Mesendoderm (in vitro differentiated cells): ENCODE results near the gene VWCE.

ENCODE experiments used
- DNase-seq: peaks from one replicate; pipeline ENCODE4 v3.0.0; 2013
- H2AK5ac ChIP-seq: 2 replicates; pipeline ENCODE4 v1.6.1; 2013; ENCODE audit warnings: low read length, inconsistent platforms
- H2BK120ac ChIP-seq: 2 replicates; pipeline ENCODE4 v1.6.1; 2013; ENCODE audit warnings: low read depth, mild to moderate bottlenecking, low read length, moderate library complexity, mixed read lengths
- H2BK15ac ChIP-seq: replicated peaks from 2 replicates; pipeline ENCODE4 v1.6.1; 2013; ENCODE audit warnings: low read depth, mild to moderate bottlenecking, moderate library complexity
- H2BK5ac ChIP-seq: 2 replicates; pipeline ENCODE4 v1.6.1; 2013; ENCODE audit warnings: low read length, inconsistent platforms
- H3K18ac ChIP-seq: 2 replicates; pipeline ENCODE4 v1.6.1; 2013; ENCODE audit warnings: mild to moderate bottlenecking, low read length, mixed read lengths
- H3K23ac ChIP-seq: one replicate; pipeline ENCODE4 v1.6.1; 2013; ENCODE audit warnings: low read length
- H3K27ac ChIP-seq: 2 replicates; pipeline ENCODE4 v1.5.1; 2013; ENCODE audit warnings: low read depth, mild to moderate bottlenecking, inconsistent platforms, low read length, moderate library complexity
- H3K27me3 ChIP-seq: 2 replicates; pipeline ENCODE4 v1.6.1; 2013; ENCODE audit warnings: low read length, control low read depth, mild to moderate bottlenecking, inconsistent platforms; ENCODE audit not compliant: insufficient read depth, poor library complexity
- H3K36me3 ChIP-seq: 2 replicates; pipeline ENCODE4 v1.6.1; 2013; ENCODE audit warnings: low read length, inconsistent platforms; ENCODE audit not compliant: control insufficient read depth, insufficient read depth
- H3K4ac ChIP-seq: one replicate; pipeline ENCODE4 v1.6.1; 2013; ENCODE audit warnings: low read depth, mild to moderate bottlenecking, low read length, moderate library complexity
- H3K4me1 ChIP-seq: 2 replicates; pipeline ENCODE4 v1.6.1; 2013; ENCODE audit warnings: low read depth, low read length, inconsistent platforms; ENCODE audit not compliant: control insufficient read depth
- H3K4me2 ChIP-seq: 2 replicates; pipeline ENCODE4 v1.6.1; 2013; ENCODE audit warnings: low read length
- H3K4me3 ChIP-seq: 2 replicates; pipeline ENCODE4 v1.5.1; 2013; ENCODE audit warnings: mild to moderate bottlenecking, low read length
- H3K56ac ChIP-seq: one replicate; pipeline ENCODE4 v1.6.1; 2013; ENCODE audit warnings: low read length
- H3K79me1 ChIP-seq: 2 replicates; pipeline ENCODE4 v1.6.1; 2013; ENCODE audit warnings: low read length, inconsistent platforms
- H3K79me2 ChIP-seq: 2 replicates; pipeline ENCODE4 v1.6.1; 2013; ENCODE audit warnings: mild to moderate bottlenecking, low read length; ENCODE audit not compliant: control insufficient read depth, insufficient read depth
- H3K9ac ChIP-seq: 2 replicates; pipeline ENCODE4 v1.6.1; 2013; ENCODE audit warnings: low read length, inconsistent platforms
- H4K5ac ChIP-seq: one replicate; pipeline ENCODE4 v1.6.1; 2013; ENCODE audit warnings: low read length
- H4K8ac ChIP-seq: one replicate; pipeline ENCODE4 v1.6.1; 2013; ENCODE audit warnings: low read depth, mild to moderate bottlenecking, control low read depth, low read length, moderate library complexity
- WGBS: extraction: QIAGEN DNeasy Blood & Tissue Kit; methylation state at CpG from one replicate; pipeline ENCODE4 v1.1.7; 2013; ENCODE audit warnings: low lambda C conversion rate, missing lambda C conversion rate; ENCODE audit not compliant: insufficient coverage; ENCODE audit errors: extremely low coverage; 5-methylcytosine and 5-hydroxymethylcytosine counted together

Gene VWCE

GRCh38 chr11:61281581-61282250 is 13.4 kb downstream of the VWCE start:
- WGBS = no CpG with 5 or more reads among the region's 35 CpGs
- Histone ChIP-seq H3K18ac (no peak overlapping the region), H2BK5ac (no peak overlapping the region), H3K4ac (no peak overlapping the region), H4K5ac (no peak overlapping the region), H2AK5ac (no peak overlapping the region), H3K56ac (peak overlapping the region; percentile 91), H3K4me1 (peaks cover 7% of the 10 kb centered on the region), H3K4me2 (peak overlapping the region; percentile 64), H3K36me3 (no peaks in the 10 kb centered on the region), H3K79me2 (no peaks in the 10 kb centered on the region), H2BK15ac (no peak overlapping the region), H4K8ac (no peak overlapping the region), H3K27me3 (no peaks in the 10 kb centered on the region), H3K23ac (no peak overlapping the region), H3K79me1 (no peaks in the 10 kb centered on the region), H3K27ac (no peak overlapping the region), H3K9ac (peak overlapping the region; percentile 54), H2BK120ac (no peak overlapping the region), H3K4me3 (no peak overlapping the region)
- peak; percentile 86 for DNase-seq

GRCh38 chr11:61280883-61281580 is 14.1 kb downstream of the VWCE start:
- Histone ChIP-seq H3K4me2 (no peak overlapping the region), H3K27me3 (no peaks in the 10 kb centered on the region), H3K4ac (no peak overlapping the region), H2AK5ac (no peak overlapping the region), H4K5ac (no peak overlapping the region), H3K79me2 (no peaks in the 10 kb centered on the region), H2BK120ac (no peak overlapping the region), H3K9ac (no peak overlapping the region), H3K23ac (no peak overlapping the region), H3K4me1 (peaks cover 7% of the 10 kb centered on the region), H3K4me3 (no peak overlapping the region), H3K36me3 (no peaks in the 10 kb centered on the region), H3K27ac (no peak overlapping the region), H2BK5ac (no peak overlapping the region), H3K79me1 (no peaks in the 10 kb centered on the region), H2BK15ac (no peak overlapping the region), H3K56ac (no peak overlapping the region), H4K8ac (no peak overlapping the region), H3K18ac (no peak overlapping the region)
- 100% methylated on average over 1 of the region's 20 CpGs for WGBS
- no peak for DNase-seq

GRCh38 chr11:61279934-61280659 is 15.0 kb downstream of the VWCE start:
- peak; percentile 31 for DNase-seq
- no peaks in the 10 kb centered on the region for H3K27me3 ChIP-seq
- no CpG with 5 or more reads among the region's 12 CpGs for WGBS
- no peak overlapping the region for H3K56ac ChIP-seq
- H4K8ac ChIP-seq = no peak overlapping the region
- no peak overlapping the region for H2BK120ac ChIP-seq
- H3K36me3 ChIP-seq = no peaks in the 10 kb centered on the region
- peaks cover 7% of the 10 kb centered on the region for H3K4me1 ChIP-seq
- no peak overlapping the region for H3K4me3 ChIP-seq
- H3K23ac ChIP-seq = no peak overlapping the region
- no peak overlapping the region for H3K27ac ChIP-seq
- H2BK15ac ChIP-seq = no peak overlapping the region
- no peak overlapping the region for H3K4me2 ChIP-seq
- no peak overlapping the region for H3K9ac ChIP-seq
- H3K4ac ChIP-seq = no peak overlapping the region
- no peak overlapping the region for H3K18ac ChIP-seq
- no peaks in the 10 kb centered on the region for H3K79me1 ChIP-seq
- no peak overlapping the region for H2AK5ac ChIP-seq
- no peaks in the 10 kb centered on the region for H3K79me2 ChIP-seq
- H2BK5ac ChIP-seq = no peak overlapping the region
- H4K5ac ChIP-seq = no peak overlapping the region

- Histone ChIP-seq H3K79me1 (no peaks in the 10 kb centered on the region), H4K5ac (no peak overlapping the region), H2AK5ac (no peak overlapping the region), H3K9ac (no peak overlapping the region), H3K4ac (no peak overlapping the region), H4K8ac (no peak overlapping the region), H2BK15ac (no peak overlapping the region), H3K27ac (peak overlapping the region; percentile 38), H3K36me3 (no peaks in the 10 kb centered on the region), H3K18ac (no peak overlapping the region), H2BK120ac (no peak overlapping the region), H3K4me2 (no peak overlapping the region), H3K27me3 (no peaks in the 10 kb centered on the region), H3K4me1 (peaks cover 7% of the 10 kb centered on the region), H2BK5ac (no peak overlapping the region), H3K56ac (no peak overlapping the region), H3K79me2 (no peaks in the 10 kb centered on the region), H3K4me3 (no peak overlapping the region), H3K23ac (no peak overlapping the region)
- peak; percentile 29 for DNase-seq
- WGBS = no CpG with 5 or more reads among the region's 10 CpGs
These were observed 17.1 kb downstream of the VWCE start for GRCh38 chr11:61278001-61278470.

- Histone ChIP-seq H3K4me1 (peaks cover 7% of the 10 kb centered on the region), H3K4me3 (no peak overlapping the region), H3K27me3 (no peaks in the 10 kb centered on the region), H2BK15ac (no peak overlapping the region), H2BK5ac (no peak overlapping the region), H3K56ac (no peak overlapping the region), H2BK120ac (no peak overlapping the region), H4K8ac (no peak overlapping the region), H3K27ac (peak overlapping the region; percentile 38), H3K23ac (no peak overlapping the region), H3K79me2 (no peaks in the 10 kb centered on the region), H3K18ac (no peak overlapping the region), H3K36me3 (no peaks in the 10 kb centered on the region), H2AK5ac (no peak overlapping the region), H3K9ac (no peak overlapping the region), H3K79me1 (no peaks in the 10 kb centered on the region), H4K5ac (no peak overlapping the region), H3K4ac (no peak overlapping the region), H3K4me2 (no peak overlapping the region)
- no CpG with 5 or more reads among the region's 14 CpGs for WGBS
- DNase-seq = no peak
These were observed 17.7 kb downstream of the VWCE start for GRCh38 chr11:61277186-61278000.
